Retina (tissue), 1 donor: ENCODE data around the gene WDR87.

Source experiments
- DNase-seq: peaks from one replicate; pipeline ENCODE4 v3.0.0-alpha.2; 2016

Gene WDR87

GRCh38 chr19:37905946-37906868 is at the start of gene WDR87:
Gene WDR87 (minus strand): TSS chr19:37906594. CDS start chr19:37898239, 8,355 bp downstream.
- peak; percentile 99 for DNase-seq

GRCh38 chr19:37955986-37956385 is 49.6 kb upstream of the WDR87 start:
- DNase-seq, result no peak

- DNase-seq, result peak; percentile 25
Measured at GRCh38 chr19:37954421-37954874, 48.1 kb upstream of the WDR87 start.

GRCh38 chr19:37953918-37954303 is 47.5 kb upstream of the WDR87 start:
- no peak for DNase-seq

- DNase-seq, result peak; percentile 37
Measured at GRCh38 chr19:37953171-37953917, 47.0 kb upstream of the WDR87 start.

- DNase-seq, result no peak
Measured at GRCh38 chr19:37951816-37952210, 45.4 kb upstream of the WDR87 start.

GRCh38 chr19:37950471-37951175 is 44.2 kb upstream of the WDR87 start:
- DNase-seq, result no peak

- DNase-seq, result no peak
Measured at GRCh38 chr19:37948362-37948761, 42.0 kb upstream of the WDR87 start.

GRCh38 chr19:37947778-37948177 is 41.4 kb upstream of the WDR87 start:
- no peak for DNase-seq

- no peak for DNase-seq
Measured at GRCh38 chr19:37946132-37946531, 39.7 kb upstream of the WDR87 start.

GRCh38 chr19:37943480-37943879 is 37.1 kb upstream of the WDR87 start:
- DNase-seq, result no peak

GRCh38 chr19:37942516-37942902 is 36.1 kb upstream of the WDR87 start:
- DNase-seq, result no peak

GRCh38 chr19:37941782-37942515 is 35.6 kb upstream of the WDR87 start:
- peak; percentile 55 for DNase-seq

GRCh38 chr19:37938353-37938752 is 32.0 kb upstream of the WDR87 start:
- DNase-seq, result no peak

- no peak for DNase-seq
Measured at GRCh38 chr19:37936886-37937285, 30.5 kb upstream of the WDR87 start.

GRCh38 chr19:37936166-37936565 is 29.8 kb upstream of the WDR87 start:
- DNase-seq, result no peak

- DNase-seq, result no peak
Measured at GRCh38 chr19:37935341-37935740, 28.9 kb upstream of the WDR87 start.

- peak; percentile 70 for DNase-seq
Measured at GRCh38 chr19:37933937-37934358, 27.6 kb upstream of the WDR87 start.

GRCh38 chr19:37932985-37933936 is 26.9 kb upstream of the WDR87 start:
- peak; percentile 61 for DNase-seq

- DNase-seq, result peak; percentile 73
Measured at GRCh38 chr19:37931881-37932655, 25.7 kb upstream of the WDR87 start.
